Bronchial epithelial cell (primary cell): ENCODE data around the gene VARS1. TPM values are rescaled to one million over a fixed set of nuclear protein-coding genes. Genes with fewer than 3 reads are reported as not detected.
A peak's percentile ranks its signal among the peaks of the same experiment; 100 is the strongest.

ENCODE experiments used
- DNase-seq: peaks from one replicate; pipeline ENCODE4 v3.0.0-alpha.2; 2010; ENCODE audit warnings: low read depth
- FAIRE-seq: peaks from 2 replicates; lab custom pipeline; 2011; peaks lifted over from hg19 to GRCh38; lab: Jason Lieb, UNC
- H3K27me3 ChIP-seq: 2 replicates; pipeline ENCODE4 v1.5.1; 2011; ENCODE audit warnings: low read length; ENCODE audit not compliant: control insufficient read depth, insufficient read depth
- H3K36me3 ChIP-seq: 2 replicates; pipeline ENCODE4 v1.5.1; 2011; ENCODE audit warnings: low read length; ENCODE audit not compliant: control insufficient read depth, insufficient read depth
- H3K4me3 ChIP-seq: 2 replicates; pipeline ENCODE4 v1.5.1; 2011; ENCODE audit warnings: mild to moderate bottlenecking, low read depth, low read length, control low read depth
- total RNA-seq: library from RNA; depleted of rRNA; stranded (reverse); fragments of >200 nt; gene quantifications from 2 replicates; pipeline ENCODE4 v1.2.1, GENCODE V29; 2014
- TF ChIP-seq, protein P1 (sequence below): IDR thresholded peaks from 2 replicates; pipeline ENCODE4 v1.5.1; 2011; ENCODE audit warnings: mild to moderate bottlenecking, moderate library complexity, low read length, control low read depth, inconsistent platforms; ENCODE audit not compliant: insufficient read depth, severe bottlenecking

Gene VARS1
- total RNA-seq, 1 donor from 2014 or later = 53.2 TPM

DNA sequence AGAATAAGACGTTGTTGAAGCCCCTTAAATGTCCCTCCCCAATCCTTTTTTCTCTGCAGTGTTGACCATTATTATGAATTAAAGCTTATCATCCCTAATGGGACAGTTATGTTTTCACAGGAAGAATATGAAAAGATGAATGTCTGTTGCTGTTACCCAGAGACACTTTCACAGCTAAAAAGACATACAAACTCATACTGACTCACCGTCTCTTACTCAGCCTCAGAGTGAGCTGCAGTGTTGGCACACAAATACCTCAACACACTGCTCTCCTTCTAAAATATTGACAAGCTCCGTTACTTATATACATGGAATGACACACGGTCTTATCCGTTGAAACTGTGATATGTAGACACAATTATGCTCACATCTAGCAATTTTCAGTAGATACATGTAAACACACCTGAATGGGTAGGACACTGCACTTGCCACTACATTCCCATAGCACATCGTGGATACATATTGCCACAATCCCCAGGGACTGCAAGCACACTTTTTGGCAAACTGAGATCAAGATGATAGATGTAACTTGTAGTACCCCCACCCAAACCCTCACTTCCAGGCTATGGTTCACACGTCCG is 42.7 kb downstream of the VARS1 start:
- TF ChIP-seq, protein P1, sequence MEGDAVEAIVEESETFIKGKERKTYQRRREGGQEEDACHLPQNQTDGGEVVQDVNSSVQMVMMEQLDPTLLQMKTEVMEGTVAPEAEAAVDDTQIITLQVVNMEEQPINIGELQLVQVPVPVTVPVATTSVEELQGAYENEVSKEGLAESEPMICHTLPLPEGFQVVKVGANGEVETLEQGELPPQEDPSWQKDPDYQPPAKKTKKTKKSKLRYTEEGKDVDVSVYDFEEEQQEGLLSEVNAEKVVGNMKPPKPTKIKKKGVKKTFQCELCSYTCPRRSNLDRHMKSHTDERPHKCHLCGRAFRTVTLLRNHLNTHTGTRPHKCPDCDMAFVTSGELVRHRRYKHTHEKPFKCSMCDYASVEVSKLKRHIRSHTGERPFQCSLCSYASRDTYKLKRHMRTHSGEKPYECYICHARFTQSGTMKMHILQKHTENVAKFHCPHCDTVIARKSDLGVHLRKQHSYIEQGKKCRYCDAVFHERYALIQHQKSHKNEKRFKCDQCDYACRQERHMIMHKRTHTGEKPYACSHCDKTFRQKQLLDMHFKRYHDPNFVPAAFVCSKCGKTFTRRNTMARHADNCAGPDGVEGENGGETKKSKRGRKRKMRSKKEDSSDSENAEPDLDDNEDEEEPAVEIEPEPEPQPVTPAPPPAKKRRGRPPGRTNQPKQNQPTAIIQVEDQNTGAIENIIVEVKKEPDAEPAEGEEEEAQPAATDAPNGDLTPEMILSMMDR = no peak
- Histone ChIP-seq H3K27me3 (no peaks in the 10 kb centered on the region), H3K36me3 (no peaks in the 10 kb centered on the region), H3K4me3 (no peak overlapping the region)
- FAIRE-seq = no peak
- peak; percentile 83 for DNase-seq

DNA sequence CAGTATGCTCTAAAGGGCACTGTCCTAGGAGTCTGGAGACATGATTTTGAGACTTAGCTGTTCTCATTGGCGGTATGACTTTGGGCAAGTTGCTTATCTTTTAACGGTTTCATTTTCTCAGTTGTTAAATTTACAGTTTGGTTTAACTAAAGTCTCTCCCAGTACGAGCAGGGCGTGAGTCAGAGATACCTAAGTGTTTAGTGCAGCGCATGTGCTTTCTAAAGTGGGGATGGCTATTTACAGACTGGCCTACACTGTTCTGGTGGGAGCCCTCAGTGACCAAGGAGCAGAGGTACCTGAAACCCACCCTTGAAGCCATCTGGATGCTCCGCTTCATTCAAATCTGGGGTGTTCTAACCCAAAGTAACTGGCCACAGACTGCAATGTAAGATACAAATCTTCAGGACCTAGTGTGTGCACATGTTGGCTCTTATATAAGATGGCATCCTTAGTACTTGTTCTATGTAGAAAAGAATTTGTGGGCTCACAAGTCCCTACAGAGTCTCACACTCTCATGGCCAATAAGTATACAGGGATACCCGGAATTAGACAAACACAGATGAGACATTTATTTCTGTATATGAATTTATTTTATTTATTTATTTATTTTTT is 45.0 kb downstream of the VARS1 start:
- TF ChIP-seq, protein P1 = no peak
- Histone ChIP-seq H3K27me3 (no peaks in the 10 kb centered on the region), H3K36me3 (peaks cover 2% of the 10 kb centered on the region), H3K4me3 (no peak overlapping the region)
- FAIRE-seq (no peak), DNase-seq (no peak)

DNA sequence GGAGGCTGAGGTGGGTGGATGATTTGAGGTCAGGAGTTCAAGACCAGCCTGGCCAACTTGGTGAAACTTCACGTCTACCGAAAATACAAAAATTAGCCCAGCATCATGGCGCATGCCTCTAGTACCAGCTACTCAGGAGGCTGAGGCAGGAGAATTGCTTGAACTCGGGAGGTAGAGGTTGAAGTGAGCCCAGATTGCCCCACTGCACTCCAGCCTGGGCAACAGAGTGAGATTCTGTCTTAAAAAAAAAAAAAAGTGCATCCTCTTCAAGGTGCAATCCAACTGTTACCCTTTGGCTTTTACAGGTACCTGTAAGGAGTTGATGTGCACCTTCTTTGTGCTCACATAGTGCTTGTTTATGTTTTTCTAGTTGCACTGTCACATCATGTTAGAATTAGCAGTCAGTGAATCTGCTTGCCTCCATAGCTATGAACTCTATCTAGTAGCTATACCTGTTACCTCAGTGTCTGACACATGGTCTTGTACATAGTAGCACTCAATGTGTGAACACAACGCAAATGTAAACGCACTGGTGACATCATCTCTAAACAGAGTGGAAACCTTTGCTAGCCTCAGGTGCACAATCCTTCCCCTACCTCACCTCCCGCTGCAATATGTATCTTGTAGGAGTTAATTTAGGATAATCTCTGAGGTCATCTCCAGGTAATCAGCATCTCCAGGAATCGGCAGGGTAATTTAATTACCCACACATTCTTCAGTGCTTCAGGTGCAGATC is 46.1 kb downstream of the VARS1 start:
- TF ChIP-seq, protein P1 = no peak
- DNase-seq (no peak), FAIRE-seq (no peak)
- Histone ChIP-seq H3K4me3 (no peak overlapping the region), H3K27me3 (no peaks in the 10 kb centered on the region), H3K36me3 (peaks cover 2% of the 10 kb centered on the region)

Other genes starting within 250 kb of the VARS1 start
- 0.26 and 0.51 TPM in 2 replicates for gene ATP6V1G2, start 249.1 kb downstream of the VARS1 start, total RNA-seq
- gene NFKBIL1, start 248.1 kb downstream of the VARS1 start, total RNA-seq = 38.9 and 40.0 TPM in 2 replicates
- gene LTA, start 223.5 kb downstream of the VARS1 start, total RNA-seq = not detected in 2 replicates
- gene TNF, start 220.2 kb downstream of the VARS1 start, total RNA-seq = not detected in 2 replicates
- gene LTB, start 213.3 kb downstream of the VARS1 start, total RNA-seq = not detected in 2 replicates
- not detected in 2 replicates for gene LST1, start 209.5 kb downstream of the VARS1 start, total RNA-seq
- gene NCR3, start 202.7 kb downstream of the VARS1 start, total RNA-seq = not detected in 2 replicates
- not detected in 2 replicates for gene AIF1, start 180.5 kb downstream of the VARS1 start, total RNA-seq
- gene PRRC2A, start 175.0 kb downstream of the VARS1 start, total RNA-seq = 21.1 and 24.7 TPM in 2 replicates
- gene BAG6, start 143.1 kb downstream of the VARS1 start, total RNA-seq = 71.1 and 84.1 TPM in 2 replicates
- gene APOM, start 139.9 kb downstream of the VARS1 start, total RNA-seq = 0.26 and 0.53 TPM in 2 replicates
- gene C6orf47, start 135.0 kb downstream of the VARS1 start, total RNA-seq = 28.4 and 30.5 TPM in 2 replicates
- gene GPANK1, start 130.8 kb downstream of the VARS1 start, total RNA-seq = 10.0 and 10.2 TPM in 2 replicates
- gene CSNK2B, start 129.7 kb downstream of the VARS1 start, total RNA-seq = 61.1 and 72.7 TPM in 2 replicates
- 1.1 and 2.3 TPM in 2 replicates for gene LY6G5B, start 125.8 kb downstream of the VARS1 start, total RNA-seq
- 0.13 TPM in 1 of 2 replicates, not detected in the other for gene LY6G5C, start 114.7 kb downstream of the VARS1 start, total RNA-seq
- gene ABHD16A, start 92.4 kb downstream of the VARS1 start, total RNA-seq = 32.9 and 66.2 TPM in 2 replicates
- gene LY6G6F, start 88.9 kb downstream of the VARS1 start, total RNA-seq = not detected in 2 replicates
- not detected in 2 replicates for gene LY6G6D, start 80.4 kb downstream of the VARS1 start, total RNA-seq
- gene LY6G6C, start 74.0 kb downstream of the VARS1 start, total RNA-seq = 0.38 TPM in 1 of 2 replicates, not detected in the other
- gene MPIG6B, start 72.4 kb downstream of the VARS1 start, total RNA-seq = under 0.01 TPM in 1 of 2 replicates, not detected in the other
- 14.5 and 19.5 TPM in 2 replicates for gene DDAH2, start 66.5 kb downstream of the VARS1 start, total RNA-seq
- gene CLIC1, start 59.2 kb downstream of the VARS1 start, total RNA-seq = 480 and 574 TPM in 2 replicates
- 3.4 and 4.0 TPM in 2 replicates for gene MSH5, start 55.7 kb downstream of the VARS1 start, total RNA-seq
- gene SAPCD1, start 33.1 kb downstream of the VARS1 start, total RNA-seq = 1.3 TPM in 2 replicates
- gene VWA7, start 18.4 kb downstream of the VARS1 start, total RNA-seq = 0.26 and 1.4 TPM in 2 replicates
- 28.9 and 29.2 TPM in 2 replicates for gene LSM2, start 11.2 kb upstream of the VARS1 start, total RNA-seq
- gene HSPA1L, start 19.5 kb upstream of the VARS1 start, total RNA-seq = 0.53 and 1.4 TPM in 2 replicates
- 50.3 and 55.3 TPM in 2 replicates for gene HSPA1A, start 19.8 kb upstream of the VARS1 start, total RNA-seq
- 118 and 193 TPM in 2 replicates for gene HSPA1B, start 32.0 kb upstream of the VARS1 start, total RNA-seq
- 65.8 and 70.3 TPM in 2 replicates for gene NEU1, start 67.1 kb upstream of the VARS1 start, total RNA-seq
- gene SLC44A4, start 83.2 kb upstream of the VARS1 start, total RNA-seq = 1.8 and 10.5 TPM in 2 replicates
- 10.8 and 14.5 TPM in 2 replicates for gene EHMT2, start 101.9 kb upstream of the VARS1 start, total RNA-seq
- gene ZBTB12, start 106.3 kb upstream of the VARS1 start, total RNA-seq = 0.64 and 1.3 TPM in 2 replicates
- 0.26 and 0.53 TPM in 2 replicates for gene C2, start 132.0 kb upstream of the VARS1 start, total RNA-seq
- gene CFB, start 150.3 kb upstream of the VARS1 start, total RNA-seq = 2.4 and 2.6 TPM in 2 replicates
- 163 and 177 TPM in 2 replicates for gene NELFE, start 163.2 kb upstream of the VARS1 start, total RNA-seq
- gene SKIC2, start 163.4 kb upstream of the VARS1 start, total RNA-seq = 44.8 and 48.0 TPM in 2 replicates
- 8.4 and 12.2 TPM in 2 replicates for gene DXO, start 176.4 kb upstream of the VARS1 start, total RNA-seq
- gene C4A, start 186.3 kb upstream of the VARS1 start, total RNA-seq = 1.2 and 1.8 TPM in 2 replicates
- gene C4B, start 219.0 kb upstream of the VARS1 start, total RNA-seq = 1.6 and 2.6 TPM in 2 replicates
- under 0.01 TPM in 1 of 2 replicates, not detected in the other for gene CYP21A2, start 242.7 kb upstream of the VARS1 start, total RNA-seq